H1 (cell line): ENCODE measurements around the gene AHR. TPM values are rescaled to one million over a fixed set of nuclear protein-coding genes. Genes with fewer than 3 reads are reported as not detected.
A peak's percentile ranks its signal among the peaks of the same experiment; 100 is the strongest.

Experiments used
- CTCF ChIA-PET: fragments of 300-600 bp; sonication (Branson Sonifier 250); formaldehyde crosslinking; loops from one replicate; lab custom pipeline; 2021; ENCODE audit not compliant: partially characterized antibody; lab: Charles Lee
- POLR2A ChIA-PET: fragments of 300-600 bp; sonication (Branson Sonifier 250); formaldehyde crosslinking; loops from one replicate; lab custom pipeline; 2021; ENCODE audit warnings: inconsistent platforms; ENCODE audit not compliant: partially characterized antibody; lab: Charles Lee
- DNase-seq, 2 experiments: peaks; one replicate each; pipeline versions ENCODE4 v3.0.0 to v3.0.0-alpha.2; 2010 to 2022; ENCODE audit warnings: low spot score in 2 of 2, low read depth in 1 of 2, mixed read lengths in 1 of 2
- FAIRE-seq: peaks from 2 replicates; lab custom pipeline; 2011; peaks lifted over from hg19 to GRCh38; lab: Jason Lieb, UNC
- H2AFZ ChIP-seq: 2 replicates; pipeline ENCODE4 v1.8.1; 2012; ENCODE audit warnings: low read length, inconsistent platforms
- H2AK5ac ChIP-seq: 2 replicates; pipeline ENCODE4 v1.6.1; 2013; ENCODE audit warnings: low read depth, low read length
- H2BK120ac ChIP-seq: replicated peaks from 2 replicates; pipeline ENCODE3; 2013; ENCODE audit warnings: low read depth, low read length, inconsistent platforms
- H2BK12ac ChIP-seq: 2 replicates; pipeline ENCODE4 v1.6.1; 2013; ENCODE audit warnings: low read depth, low read length
- H2BK15ac ChIP-seq: 2 replicates; pipeline ENCODE4 v1.6.1; 2013; ENCODE audit warnings: low read length
- H2BK20ac ChIP-seq: 2 replicates; pipeline ENCODE4 v1.6.1; 2013; ENCODE audit warnings: low read length
- H2BK5ac ChIP-seq: 2 replicates; pipeline ENCODE4 v1.6.1; 2013; ENCODE audit warnings: low read depth, low read length
- H3K14ac ChIP-seq: 2 replicates; pipeline ENCODE4 v1.6.1; 2013; ENCODE audit warnings: inconsistent platforms; ENCODE audit not compliant: insufficient read length
- H3K18ac ChIP-seq: 2 replicates; pipeline ENCODE4 v1.6.1; 2013; ENCODE audit warnings: low read length; ENCODE audit errors: extremely low read depth
- H3K23ac ChIP-seq: 2 replicates; pipeline ENCODE4 v1.6.1; 2013; ENCODE audit warnings: inconsistent platforms; ENCODE audit not compliant: insufficient read length
- H3K23me2 ChIP-seq: 2 replicates; pipeline ENCODE4 v1.6.1; 2013; ENCODE audit warnings: low read depth, low read length
- H3K27ac ChIP-seq: 2 replicates; pipeline ENCODE4 v1.6.1; 2011; ENCODE audit warnings: low read depth, low read length, inconsistent platforms
- H3K27me3 ChIP-seq, 4 experiments: replicated peaks in 1 of 4; 1 replicate in 1 of 4; 2 replicates in 3 of 4; pipeline versions ENCODE4 v1.6.1 to v1.8.1; 2011 to 2013; ENCODE audit warnings: low read length in 3 of 4, mild to moderate bottlenecking in 3 of 4, inconsistent platforms in 2 of 4, mixed read lengths in 2 of 4, moderate library complexity in 1 of 4; ENCODE audit not compliant: control insufficient read depth in 3 of 4, insufficient read depth in 3 of 4; ENCODE audit errors: extremely low read depth in 1 of 4
- H3K36me3 ChIP-seq, 4 experiments: 2 replicates each; pipeline versions ENCODE4 v1.6.1 to v1.8.1; 2011 to 2013; ENCODE audit warnings: mild to moderate bottlenecking in 4 of 4, low read length in 3 of 4, moderate library complexity in 2 of 4, control low read depth in 1 of 4, inconsistent platforms in 1 of 4; ENCODE audit not compliant: insufficient read depth in 4 of 4, control insufficient read depth in 2 of 4
- H3K4ac ChIP-seq: replicated peaks from 2 replicates; pipeline ENCODE3; 2013; ENCODE audit warnings: low read length, low read depth, mixed read lengths, inconsistent platforms; ENCODE audit not compliant: insufficient read length
- H3K4me1 ChIP-seq, 4 experiments: replicated peaks in 1 of 4; 1 replicate in 1 of 4; 2 replicates in 3 of 4; pipeline versions ENCODE4 v1.6.1 to v1.8.1; 2011 to 2013; ENCODE audit warnings: low read length in 3 of 4, inconsistent platforms in 2 of 4, mixed read lengths in 1 of 4; ENCODE audit not compliant: insufficient read depth in 4 of 4, control insufficient read depth in 3 of 4
- H3K4me2 ChIP-seq, 2 experiments: 2 replicates each; pipeline versions ENCODE4 v1.6.1 to v1.8.1; 2011 to 2013; ENCODE audit warnings: low read depth in 2 of 2, low read length in 2 of 2, control low read depth in 1 of 2, inconsistent platforms in 1 of 2, mild to moderate bottlenecking in 1 of 2; ENCODE audit not compliant: insufficient read depth in 1 of 2
- H3K4me3 ChIP-seq, 4 experiments: fragments of 200-600, 300-600 bp in 1 of 4; sonication (generic), shearing (Covaris generic), sonication (Bioruptor Twin) in 1 of 4; 2 replicates each; pipeline versions ENCODE4 v1.5.1 to v1.8.1; 2011 to 2016; ENCODE audit warnings: low read length in 4 of 4, low read depth in 3 of 4, control low read depth in 2 of 4, inconsistent platforms in 2 of 4, mild to moderate bottlenecking in 2 of 4, mixed read lengths in 1 of 4, moderate library complexity in 1 of 4; ENCODE audit not compliant: insufficient read depth in 2 of 4; ENCODE audit errors: extremely low read depth in 1 of 4
- H3K56ac ChIP-seq: replicated peaks from 2 replicates; pipeline ENCODE3; 2013; ENCODE audit warnings: low read depth, mild to moderate bottlenecking, mixed read lengths, low read length, inconsistent platforms; ENCODE audit not compliant: insufficient read length
- H3K79me1 ChIP-seq: 2 replicates; pipeline ENCODE4 v1.6.1; 2013; ENCODE audit warnings: low read depth, low read length, control low read depth
- H3K79me2 ChIP-seq, 2 experiments: 2 replicates each; pipeline versions ENCODE4 v1.6.1 to v1.8.1; 2012 to 2013; ENCODE audit warnings: low read length in 2 of 2, mild to moderate bottlenecking in 2 of 2, inconsistent platforms in 1 of 2; ENCODE audit not compliant: insufficient read depth in 2 of 2, control insufficient read depth in 1 of 2
- H3K9ac ChIP-seq, 4 experiments: replicated peaks in 1 of 4; 1 replicate in 1 of 4; 2 replicates in 3 of 4; pipeline versions ENCODE4 v1.6.1 to v1.8.1; 2011 to 2013; ENCODE audit warnings: low read depth in 3 of 4, low read length in 3 of 4, control low read depth in 2 of 4, mild to moderate bottlenecking in 2 of 4, moderate library complexity in 2 of 4, inconsistent platforms in 1 of 4; ENCODE audit errors: extremely low read depth in 1 of 4
- H3K9me3 ChIP-seq, 2 experiments: 2 replicates each; pipeline versions ENCODE4 v1.6.1 to v1.8.1; 2012 to 2013; ENCODE audit warnings: mild to moderate bottlenecking in 2 of 2, moderate library complexity in 2 of 2, control low read depth in 1 of 2, inconsistent platforms in 1 of 2, low read depth in 1 of 2, low read length in 1 of 2, mixed read lengths in 1 of 2; ENCODE audit not compliant: insufficient read depth in 2 of 2
- H4K20me1 ChIP-seq, 2 experiments: replicated peaks in 1 of 2; 2 replicates each; pipeline versions ENCODE3 to v1.8.1; 2011 to 2013; ENCODE audit warnings: inconsistent platforms in 2 of 2, low read length in 2 of 2, mild to moderate bottlenecking in 1 of 2; ENCODE audit not compliant: insufficient read depth in 2 of 2, control insufficient read depth in 1 of 2
- H4K5ac ChIP-seq: 2 replicates; pipeline ENCODE4 v1.6.1; 2013; ENCODE audit warnings: low read length, low read depth, mixed read lengths, inconsistent platforms; ENCODE audit not compliant: insufficient read length
- H4K8ac ChIP-seq: 2 replicates; pipeline ENCODE4 v1.8.0; 2013; ENCODE audit warnings: mild to moderate bottlenecking, moderate library complexity, low read length, inconsistent platforms; ENCODE audit not compliant: insufficient read depth; ENCODE audit errors: extremely low read depth
- H4K91ac ChIP-seq: replicated peaks from 2 replicates; pipeline ENCODE3; 2013; ENCODE audit warnings: low read length, mixed read lengths, inconsistent platforms; ENCODE audit not compliant: insufficient read length
- FOSL1 ChIP-seq: IDR thresholded peaks from 2 replicates; pipeline ENCODE4 v1.6.1; 2011; ENCODE audit warnings: mild to moderate bottlenecking, low read depth, low read length, moderate library complexity; ENCODE audit not compliant: insufficient read depth
- KDM1A ChIP-seq: fragments of 200-600, 300-600 bp; sonication (generic); IDR thresholded peaks from 2 replicates; pipeline ENCODE4 v1.7.1; 2016; ENCODE audit warnings: mild to moderate bottlenecking, low read length, borderline replicate concordance
- KDM5A ChIP-seq: fragments of 200-600 bp; IDR thresholded peaks from 2 replicates; pipeline ENCODE4 v1.7.1; 2012; ENCODE audit warnings: mild to moderate bottlenecking, low read length, inconsistent platforms, mixed read lengths
- MAFK ChIP-seq: IDR thresholded peaks from 2 replicates; pipeline ENCODE4 v1.6.1; 2012; ENCODE audit warnings: low read depth, mild to moderate bottlenecking, improper control_type of control experiment, low read length
- MAX ChIP-seq: IDR thresholded peaks from 2 replicates; pipeline ENCODE4 v1.6.1; 2012; ENCODE audit warnings: inconsistent platforms
- PHF8 ChIP-seq: fragments of 200-600 bp; sonication (generic); conservative IDR thresholded peaks from 2 replicates; pipeline ENCODE4 v1.7.1; 2012; ENCODE audit warnings: low read depth, mild to moderate bottlenecking, inconsistent platforms, low read length, moderate library complexity
- POLR2A ChIP-seq, 2 experiments: IDR thresholded peaks; 1 replicate in 1 of 2; 2 replicates in 1 of 2; pipeline ENCODE4 v1.6.1; 2011; ENCODE audit warnings: low read depth in 2 of 2, low read length in 2 of 2, mild to moderate bottlenecking in 2 of 2; ENCODE audit errors: control extremely low read depth in 1 of 2
- POU5F1 ChIP-seq: IDR thresholded peaks from 2 replicates; pipeline ENCODE4 v1.6.1; 2011; ENCODE audit warnings: low read depth, mild to moderate bottlenecking, low read length, moderate library complexity
- RFX5 ChIP-seq: IDR thresholded peaks from 2 replicates; pipeline ENCODE4 v1.6.1; 2011; ENCODE audit warnings: low read depth, low read length, improper control_type of control experiment, borderline replicate concordance
- SIX5 ChIP-seq: IDR thresholded peaks from 2 replicates; pipeline ENCODE4 v1.6.1; 2011; ENCODE audit warnings: mild to moderate bottlenecking, low read depth, low read length
- TAF1 ChIP-seq: IDR thresholded peaks from 2 replicates; pipeline ENCODE4 v1.6.1; 2011; ENCODE audit warnings: mild to moderate bottlenecking, low read depth, low read length
- WGBS, 2 experiments: shearing (Covaris generic) in 1 of 2; methylation state at CpG; one replicate each; pipeline versions ENCODE4 v1.1.6 to v1.1.7; 2013 to 2015; ENCODE audit warnings: low lambda C conversion rate in 2 of 2, mixed read lengths in 2 of 2, inconsistent platforms in 1 of 2, low coverage in 1 of 2, missing lambda C conversion rate in 1 of 2; ENCODE audit not compliant: insufficient replicate concordance in 2 of 2, insufficient coverage in 1 of 2, insufficient read length in 1 of 2; ENCODE audit errors: extremely low coverage in 1 of 2, missing lambda C conversion rate in 1 of 2; 5-methylcytosine and 5-hydroxymethylcytosine counted together
- polyA plus RNA-seq, 7 experiments: library from polyadenylated mRNA; depleted of rRNA in 3 of 7; stranded (reverse) in 5 of 7; unstranded in 2 of 7; fragments of >200 nt in 5 of 7; fragments of 200-250 nt in 2 of 7; gene quantifications; 1 replicate in 5 of 7; 2 replicates in 1 of 7; 4 replicates in 1 of 7; pipeline versions ENCODE4 v1.2.1 to v1.2.3, GENCODE V29; 2011 to 2013; ENCODE audit warnings: missing spikeins in 2 of 7, mixed read lengths in 2 of 7
- total RNA-seq: library from RNA; stranded (reverse); fragmentation: NEBNext Ultra II Directional; extraction: Animal tissue kit (Norgen Biotek cat#: 25700); gene quantifications from 2 replicates; pipeline ENCODE4 v1.2.1, GENCODE V29; 2021

Gene AHR
- total and polyA plus RNA-seq, 2 of the 8 experiments (the other 6 are each of a cell fraction or from before 2014, with no cell fraction given), result 1.4 to 9.7 TPM

GRCh38 chr7:17311194-17311593 lies 12.7 kb downstream of the AHR start:
- TF ChIP-seq KDM1A (no peak), RFX5 (no peak), POU5F1 (no peak), FOSL1 (no peak), SIX5 (no peak), MAX (no peak), KDM5A (no peak), TAF1 (no peak), MAFK (no peak), POLR2A (IDR thresholded peaks at IDR 0.05; ENCODE audit: control extremely low read depth in 1 of 2, low read depth in 2 of 2, low read length in 2 of 2) (no peak), PHF8 (no peak)

More at GRCh38 chr7:17311194-17311593, 12.7 kb downstream of the AHR start:
- H2BK15ac ChIP-seq, result no peak overlapping the region
- no peak overlapping the region for H4K5ac ChIP-seq
- H2BK12ac ChIP-seq, result no peak overlapping the region
- H3K23ac ChIP-seq, result no peak overlapping the region
- ChIA-PET POLR2A (no interaction called here), CTCF (interaction anchor here (1.7 kb wide), 1 partner anchor 10 kb away, joined by 6 read pairs; no protein-coding TSS in a partner anchor)
- H3K4me2 ChIP-seq, result no peak overlapping the region; a peak in 1 of 4 replicates
- 84% methylated on average over 4 of the region's 4 CpGs; no CpG with 5 or more reads in 1 of the 2 experiments for WGBS, 2 experiments
- no peaks in the 10 kb centered on the region for H3K9me3 ChIP-seq
- H3K14ac ChIP-seq, result no peak overlapping the region
- no peak overlapping the region for H3K4ac ChIP-seq
- no peak overlapping the region for H4K91ac ChIP-seq
- H3K27me3 ChIP-seq, result no peaks in the 10 kb centered on the region
- peaks cover 0 to 37% of the 10 kb centered on the region in 2 experiments; a peak in 3 of 4 replicates for H3K79me2 ChIP-seq
- H2BK120ac ChIP-seq, result peak overlapping the region; percentile 79
- H2BK20ac ChIP-seq, result no peak overlapping the region
- no peak overlapping the region for H3K27ac ChIP-seq
- no peaks in the 10 kb centered on the region for H4K20me1 ChIP-seq
- no peak overlapping the region for H4K8ac ChIP-seq
- H3K79me1 ChIP-seq, result no peaks in the 10 kb centered on the region; the same call in 1 of the 2 replicates
- no peak overlapping the region for H2AFZ ChIP-seq
- peaks cover 4 to 18% (median 12%) of the 10 kb centered on the region in 4 experiments; a peak in 6 of 7 replicates for H3K4me1 ChIP-seq
- FAIRE-seq, result no peak
- peaks cover 0 to 3% (median 0%) of the 10 kb centered on the region in 4 experiments; a peak in 1 of 8 replicates for H3K36me3 ChIP-seq
- no peak overlapping the region for H3K4me3 ChIP-seq
- no peak overlapping the region for H2AK5ac ChIP-seq
- no peak overlapping the region for H2BK5ac ChIP-seq
- no peak overlapping the region for H3K56ac ChIP-seq
- H3K9ac ChIP-seq, result no peak overlapping the region
- DNase-seq, result no peak
- no peak overlapping the region for H3K18ac ChIP-seq
- no peaks in the 10 kb centered on the region for H3K23me2 ChIP-seq
